H1 (cell line): ENCODE data around the gene POU4F1.

Experiments used
- BRCA1 ChIP-seq: IDR thresholded peaks from 2 replicates; pipeline ENCODE4 v1.6.1; 2012; ENCODE audit warnings: low read depth, low read length, improper control_type of control experiment
- CBX5 ChIP-seq: fragments of 300-800, 300-1000 bp; sonication (generic); IDR thresholded peaks from 2 replicates; pipeline ENCODE4 v1.7.1; 2016; ENCODE audit warnings: antibody characterized with exemption, low read length, low read depth
- CBX8 ChIP-seq: fragments of 300-800, 300-1000 bp; sonication (generic); IDR thresholded peaks from 2 replicates; pipeline ENCODE4 v1.7.1; 2016; ENCODE audit warnings: low read depth, low read length, borderline replicate concordance
- CREB1 ChIP-seq: IDR thresholded peaks from 2 replicates; pipeline ENCODE4 v1.6.1; 2012; ENCODE audit warnings: inconsistent platforms
- CTCF ChIP-seq, 3 experiments: IDR thresholded peaks; 1 replicate in 2 of 3; 2 replicates in 1 of 3; pipeline versions ENCODE4 v1.5.1 to v1.6.1; 2011; ENCODE audit warnings: low read length in 3 of 3, mild to moderate bottlenecking in 3 of 3, inconsistent platforms in 2 of 3, low read depth in 1 of 3, moderate library complexity in 1 of 3; ENCODE audit not compliant: insufficient read depth in 1 of 3; ENCODE audit errors: control extremely low read depth in 1 of 3
- JUN ChIP-seq: IDR thresholded peaks from 2 replicates; pipeline ENCODE4 v1.6.1; 2011; ENCODE audit warnings: low read depth, mild to moderate bottlenecking, improper control_type of control experiment, low read length
- KDM1A ChIP-seq: fragments of 200-600, 300-600 bp; sonication (generic); IDR thresholded peaks from 2 replicates; pipeline ENCODE4 v1.7.1; 2016; ENCODE audit warnings: mild to moderate bottlenecking, low read length, borderline replicate concordance
- RAD21 ChIP-seq, 2 experiments: IDR thresholded peaks in 1 of 2; conservative IDR thresholded peaks in 1 of 2; 2 replicates each; pipeline ENCODE4 v1.6.1; 2011; ENCODE audit warnings: low read depth in 2 of 2, low read length in 2 of 2, improper control_type of control experiment in 1 of 2, inconsistent platforms in 1 of 2, mild to moderate bottlenecking in 1 of 2, moderate library complexity in 1 of 2
- SAP30 ChIP-seq: fragments of 300-600 bp; sonication (generic); IDR thresholded peaks from 2 replicates; pipeline ENCODE4 v1.7.1; 2012; ENCODE audit warnings: low read length, moderate library complexity, mild to moderate bottlenecking, inconsistent platforms; ENCODE audit not compliant: insufficient read depth, insufficient replicate concordance
- SIN3A ChIP-seq, 2 experiments: IDR thresholded peaks in 1 of 2; conservative IDR thresholded peaks in 1 of 2; 2 replicates each; pipeline ENCODE4 v1.6.1; 2011 to 2012; ENCODE audit warnings: low read length in 2 of 2, improper control_type of control experiment in 1 of 2, low read depth in 1 of 2, mild to moderate bottlenecking in 1 of 2
- TCF12 ChIP-seq: IDR thresholded peaks from 2 replicates; pipeline ENCODE4 v1.6.1; 2011; ENCODE audit warnings: low read depth, mild to moderate bottlenecking, low read length

- TF ChIP-seq BRCA1 (no peak), CTCF (IDR thresholded peaks at IDR 0.05; ENCODE audit: control extremely low read depth in 1 of 3, insufficient read depth in 1 of 3, low read depth in 1 of 3, low read length in 3 of 3) (no peak), CBX8 (no peak), KDM1A (no peak), SIN3A (conservative IDR thresholded peaks at IDR 0.05 in 1 of 2, IDR thresholded peaks at IDR 0.05 in 1 of 2; ENCODE audit: low read depth in 1 of 2, low read length in 2 of 2) (peak; percentile 40 to 60; a peak in 1 of 4 replicates), TCF12 (no peak), SAP30 (no peak), CREB1 (no peak), RAD21 (IDR thresholded peaks at IDR 0.05 in 1 of 2, conservative IDR thresholded peaks at IDR 0.05 in 1 of 2; ENCODE audit: low read depth in 2 of 2, low read length in 2 of 2) (peak in 1 of 2 experiments; percentile 5; a peak in 1 of 4 replicates), CBX5 (no peak), JUN (no peak)
These were observed 14.1 kb downstream of the POU4F1 start for GRCh38 chr13:78589206-78589605.
